ENCODE data around the gene KCTD15. TPM values are rescaled to one million over a fixed set of nuclear protein-coding genes. Genes with fewer than 3 reads are reported as not detected.

The KCTD15 gene
- total and polyA plus RNA-seq, 2 of the 4 experiments (the other 2 are of a cell fraction): 16.3 to 19.6 TPM

GRCh38 chr19:33859016-33859415 is 62.3 kb downstream of the KCTD15 start:
- Histone ChIP-seq H3K36me3 (ENCODE audit: control insufficient read depth, insufficient read depth, low read length) (no peaks in the 10 kb centered on the region), H3K56ac (ENCODE audit: extremely low read depth, insufficient read depth, low read length) (no peak overlapping the region), H4K5ac (ENCODE audit: low read depth, low read length) (no peak overlapping the region), H2BK5ac (ENCODE audit: low read depth, low read length, poor library complexity, severe bottlenecking) (no peak overlapping the region), H3K23ac (ENCODE audit: low read depth, low read length) (no peak overlapping the region), H3K9me1 (ENCODE audit: insufficient read depth, low read length) (no peaks in the 10 kb centered on the region), H3K4me3 (ENCODE audit: insufficient read depth, low read depth, low read length) (no peak overlapping the region), H4K8ac (ENCODE audit: low read depth in 2 of 2, low read length in 2 of 2) (no peak overlapping the region), H3K27ac (ENCODE audit: insufficient read depth, low read length) (no peak overlapping the region), H2BK120ac (ENCODE audit: low read depth, low read length) (no peak overlapping the region), H3K4me1 (ENCODE audit: control insufficient read depth, insufficient read depth, low read length) (no peaks in the 10 kb centered on the region), H3K79me1 (ENCODE audit: low read depth in 1 of 2, low read length in 2 of 2) (no peaks in the 10 kb centered on the region), H2AK9ac (replicated peaks; ENCODE audit: low read depth, low read length, poor library complexity) (no peak overlapping the region), H3K4me2 (ENCODE audit: low read depth, low read length) (no peak overlapping the region), H3K27me3 (ENCODE audit: control insufficient read depth, insufficient read depth, low read length) (no peaks in the 10 kb centered on the region), H3K14ac (replicated peaks; ENCODE audit: low read depth, low read length) (no peak overlapping the region), H2BK20ac (ENCODE audit: low read depth, low read length) (no peak overlapping the region), H3K4ac (ENCODE audit: low read depth, low read length) (no peak overlapping the region), H4K20me1 (ENCODE audit: insufficient read depth, low read length) (no peaks in the 10 kb centered on the region), H2BK15ac (ENCODE audit: low read depth, low read length) (no peak overlapping the region), H3K9ac (ENCODE audit: low read depth, low read length) (no peak overlapping the region), H2AK5ac (ENCODE audit: low read depth, low read length) (no peak overlapping the region), H3K9me3 (ENCODE audit: control insufficient read depth, insufficient read depth, low read length) (no peaks in the 10 kb centered on the region), H3K18ac (ENCODE audit: low read depth, low read length) (no peak overlapping the region), H4K91ac (ENCODE audit: insufficient read depth, low read depth, low read length) (no peak overlapping the region), H2AFZ (replicated peaks; ENCODE audit: low read length, poor library complexity) (no peak overlapping the region)
- ChIA-PET CTCF (no interaction called here), POLR2A (ENCODE audit: unreplicated experiment) (interaction anchor here (0.6 kb wide), 1 partner anchor 106 kb away, joined by 4 read pairs; no protein-coding TSS in a partner anchor)
- in situ Hi-C loops (cut with MboI; ENCODE audit: low sequenced_read_pairs): no loop called here
- WGBS, 2 experiments (ENCODE audit: extremely low coverage in 2 of 2, insufficient read length in 1 of 2): 80% methylated on average over 11 of the region's 17 CpGs; no CpG with 5 or more reads in 1 of the 2 experiments
- ATAC-seq (ENCODE audit: low read depth) (no peak), DNase-seq (no peak)
- dilution Hi-C loops (cut with HindIII; ENCODE audit: low sequenced_read_pairs, unreplicated experiment): no loop called here
- no TSS peak for BruUV-seq (replicated peaks)
- TF ChIP-seq POLR2A (IDR thresholded peaks at IDR 0.05; ENCODE audit: low read depth, low read length): no peak
- no peak for TF ChIP-seq BHLHE40 (IDR thresholded peaks at IDR 0.05; ENCODE audit: low read depth, low read length)
- TF ChIP-seq RFX5 (IDR thresholded peaks at IDR 0.05; ENCODE audit: low read depth, low read length): no peak
- intact Hi-C loops (cut with micrococcal nuclease): no loop called here

Measured in IMR-90 (cell line).